CD4-positive, alpha-beta T cell treated with Interleukin-6 at 100 ng/mL for 8 hours (primary cell): ENCODE measurements around the gene PTGES3L.
A peak's percentile ranks its signal among the peaks of the same experiment; 100 is the strongest.
"Not testable (repeated sequence)": the region's sequence is repeated elsewhere in the genome, so short reads cannot be mapped to it uniquely, and the experiment has no call there.

Source experiments
- DNase-seq: peaks from one replicate; pipeline ENCODE4 v3.0.0-alpha.2; 2020; ENCODE audit warnings: mixed read lengths, low spot score

The PTGES3L gene

GRCh38 chr17:43014020-43014648 is 34.3 kb upstream of the PTGES3L start:
- no peak for DNase-seq

DNA sequence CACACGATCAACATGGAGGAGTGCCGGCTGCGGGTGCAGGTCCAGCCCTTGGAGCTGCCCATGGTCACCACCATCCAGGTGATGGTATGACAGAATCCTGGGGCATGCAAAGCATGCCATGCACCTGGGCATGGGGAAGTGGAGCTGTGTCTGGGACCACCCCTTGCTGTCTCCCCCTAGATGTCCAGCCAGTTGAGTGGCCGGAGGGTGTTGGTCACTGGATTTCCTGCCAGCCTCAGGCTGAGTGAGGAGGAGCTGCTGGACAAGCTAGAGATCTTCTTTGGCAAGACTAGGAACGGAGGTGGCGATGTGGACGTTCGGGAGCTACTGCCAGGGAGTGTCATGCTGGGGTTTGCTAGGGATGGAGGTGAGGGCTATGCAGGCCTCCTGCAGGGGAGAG is 33.4 kb upstream of the PTGES3L start:
- no peak for DNase-seq

- no peak for DNase-seq
Observed at GRCh38 chr17:43011728-43012472, 32.0 kb upstream of the PTGES3L start.

DNA sequence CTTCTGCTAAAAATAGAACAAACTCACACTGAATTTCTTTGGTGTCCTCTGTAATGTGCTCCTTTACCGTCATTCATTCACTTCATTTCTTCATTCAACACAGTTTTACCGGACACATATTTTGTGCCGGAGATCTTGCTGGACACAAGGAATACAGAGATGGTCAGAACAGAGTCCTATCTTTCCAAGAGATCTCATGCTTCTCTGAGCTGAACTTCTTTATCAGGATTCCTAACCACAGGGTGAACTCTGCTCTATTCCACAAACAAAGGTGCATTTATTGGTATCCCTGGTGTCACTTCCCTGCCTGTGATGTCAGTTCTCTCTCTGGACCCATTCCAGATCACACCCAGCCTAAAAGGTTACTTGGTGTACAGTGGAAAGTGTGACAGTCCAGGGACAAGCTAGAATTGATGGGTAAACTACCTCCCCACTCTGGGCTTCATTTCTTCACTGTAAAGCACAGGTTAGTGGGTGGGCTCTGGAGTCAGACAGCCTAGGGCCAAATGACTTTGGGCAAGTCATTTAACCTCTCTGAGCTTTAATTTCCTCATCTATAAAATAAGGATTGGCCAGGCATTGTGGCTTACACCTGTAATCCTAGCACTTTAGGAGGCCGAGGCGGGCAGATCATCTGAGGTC is 30.9 kb upstream of the PTGES3L start:
- DNase-seq: no peak

GRCh38 chr17:43006639-43007551 is 27.0 kb upstream of the PTGES3L start, which contains the start of gene IFI35:
IFI35 (plus strand) TSS chr17:43006784; CDS start chr17:43006948, 164 bp downstream.
- peak; percentile 87 for DNase-seq

DNA sequence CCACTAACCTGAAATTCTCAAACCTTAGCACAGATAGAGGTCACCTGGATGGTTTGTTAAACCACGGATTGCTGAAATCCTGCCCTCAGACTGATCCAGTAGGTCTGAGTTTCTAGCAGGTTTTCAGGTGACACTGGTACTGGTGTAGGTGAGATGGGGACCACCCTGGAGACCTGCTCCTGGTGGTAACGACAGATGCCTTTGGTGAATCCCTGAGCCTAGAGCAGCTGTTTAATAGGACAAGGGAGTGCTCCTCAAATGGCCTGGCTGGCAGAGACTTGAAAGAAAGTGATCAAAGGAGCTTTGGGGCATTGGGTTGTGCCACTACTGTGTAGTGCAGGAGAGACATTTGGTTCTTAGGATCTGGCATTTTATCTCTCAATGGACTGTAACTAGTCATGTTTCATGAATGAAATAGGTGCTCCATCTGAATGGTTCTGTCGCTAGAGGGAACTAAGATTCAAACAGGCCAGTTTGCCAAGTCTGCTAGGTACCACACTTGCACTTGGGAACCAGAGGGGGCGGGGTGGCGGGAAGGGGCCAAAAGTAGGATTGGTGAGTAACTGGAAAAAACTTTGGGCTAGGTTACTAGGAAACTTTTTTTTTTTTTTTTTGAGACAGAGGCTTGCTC is 23.8 kb upstream of the PTGES3L start:
- no peak for DNase-seq

DNA sequence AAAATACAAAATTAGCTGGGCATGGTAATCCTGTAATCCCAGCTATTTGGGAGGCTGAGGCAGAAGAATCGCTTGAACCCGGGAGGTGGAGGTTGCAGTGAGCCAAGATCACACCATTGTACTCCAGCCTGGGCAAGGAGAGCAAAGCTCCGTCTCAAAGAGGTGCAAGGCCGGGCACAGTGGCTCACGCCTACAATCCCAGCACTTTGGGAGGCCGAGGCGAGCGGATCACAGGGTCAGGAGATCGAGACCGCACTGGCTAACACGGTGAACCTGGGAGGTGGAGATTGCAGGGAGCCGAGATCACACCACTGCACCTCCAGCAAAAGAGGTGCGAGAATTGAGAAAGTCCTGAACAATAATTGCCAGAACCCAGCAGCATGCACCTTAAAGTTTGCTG is 21.0 kb upstream of the PTGES3L start:
- not testable (repeated sequence) for DNase-seq

DNA sequence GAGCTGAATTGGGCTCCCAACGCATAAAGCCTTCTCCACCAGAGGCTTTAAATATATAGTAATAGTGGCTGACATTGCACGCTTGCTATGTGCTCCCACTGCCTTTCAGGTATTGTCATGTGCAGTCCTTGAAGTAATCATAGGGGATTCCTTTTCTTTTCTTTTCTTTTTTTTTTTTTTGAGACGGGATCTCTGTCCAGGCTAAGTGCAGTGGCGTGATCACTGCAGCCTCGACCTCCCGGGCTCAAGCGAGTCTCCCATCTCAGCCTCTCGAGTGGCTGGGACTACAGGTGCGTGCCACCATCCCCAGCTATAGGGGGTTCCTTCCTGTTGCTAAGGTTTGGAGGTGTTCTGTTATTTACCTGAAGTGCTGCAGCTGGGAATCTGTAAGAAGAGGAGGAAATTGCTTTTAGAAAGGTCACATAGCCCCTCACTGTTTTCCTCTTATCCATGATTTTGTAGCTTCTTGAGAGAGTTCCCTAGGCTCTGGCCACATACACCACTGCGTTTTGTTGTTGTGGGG is 19.2 kb upstream of the PTGES3L start:
- DNase-seq: no peak

DNA sequence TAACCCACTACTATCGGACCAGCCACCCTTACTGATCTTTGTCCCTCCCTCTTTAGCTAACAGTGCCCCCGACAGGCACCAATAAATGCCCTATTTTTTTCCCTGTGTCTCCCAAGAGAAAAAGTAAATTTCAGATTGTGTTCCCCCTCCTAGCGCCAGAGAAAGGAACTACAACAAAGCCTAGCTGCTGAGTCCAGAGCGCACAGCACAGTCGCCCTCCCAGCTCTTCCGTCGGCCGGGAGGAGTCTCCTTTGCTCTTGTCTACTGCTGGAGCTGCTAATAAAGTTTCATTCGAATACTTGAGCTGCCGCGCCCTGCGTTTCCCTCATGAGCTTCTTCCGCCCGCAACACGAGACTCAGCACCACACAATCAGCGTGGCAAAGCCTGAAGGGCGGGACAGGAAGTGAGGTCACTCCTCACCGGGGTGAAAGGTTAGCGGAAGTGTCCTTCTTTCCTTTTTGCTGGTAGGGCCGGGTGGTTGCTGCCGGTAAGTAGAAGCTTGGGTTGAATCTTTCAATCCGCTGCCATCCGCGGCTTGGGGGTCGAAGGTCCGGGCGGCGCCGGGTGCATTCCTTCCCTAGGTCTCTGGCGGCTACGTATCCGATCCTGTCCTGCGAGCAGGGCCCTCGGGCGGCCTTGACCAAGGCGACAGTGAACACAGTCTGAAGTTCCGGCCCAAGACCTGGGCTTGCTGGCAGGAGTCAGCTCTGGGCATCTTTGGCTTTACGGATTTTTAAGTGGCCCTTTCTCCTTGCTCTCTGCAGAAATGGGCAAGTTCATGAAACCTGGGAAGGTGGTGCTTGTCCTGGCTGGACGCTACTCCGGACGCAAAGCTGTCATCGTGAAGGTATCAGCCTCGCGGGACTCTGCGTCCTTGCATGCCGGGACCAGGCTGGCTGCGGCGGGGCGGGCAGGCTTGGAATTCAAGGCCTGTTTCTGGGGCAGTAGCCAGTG is 18.4 kb upstream of the PTGES3L start, which contains the start of gene RPL27:
TSS of gene RPL27 (plus strand) at position 436 of the 955 bp plus-strand sequence. CDS start at position 768, 332 bp downstream.
- peak; percentile 99 for DNase-seq

DNA sequence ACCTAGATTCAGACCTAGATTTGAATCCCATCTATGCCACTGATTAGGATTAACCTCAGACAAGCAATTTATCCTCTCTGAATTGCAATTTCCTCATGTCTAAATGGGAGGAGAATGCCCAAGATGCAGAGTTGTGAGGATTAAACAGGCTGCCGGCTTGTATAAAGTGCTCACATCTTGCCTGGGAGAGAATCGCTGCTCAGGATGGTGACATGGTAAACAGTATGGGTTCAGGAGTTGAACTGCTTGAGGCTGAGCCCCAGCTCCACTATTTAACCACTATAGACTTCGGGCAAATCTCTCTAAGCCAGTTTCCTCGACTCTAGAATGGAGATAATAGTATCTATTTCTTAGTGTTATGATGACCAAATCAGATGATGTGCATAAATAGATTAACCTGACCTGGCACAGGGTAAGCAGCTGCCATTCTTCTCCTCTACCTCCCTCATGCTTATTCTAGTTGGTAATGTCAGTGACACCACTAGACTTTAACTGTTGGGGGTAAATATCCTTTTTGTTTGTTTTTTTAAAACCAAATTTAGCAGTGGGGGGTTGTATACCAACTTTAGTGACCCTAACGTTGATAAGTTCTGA is 17.6 kb upstream of the PTGES3L start:
- DNase-seq: no peak

- DNase-seq: not testable (repeated sequence)
Observed at GRCh38 chr17:42993913-42994312, 14.0 kb upstream of the PTGES3L start.

DNA sequence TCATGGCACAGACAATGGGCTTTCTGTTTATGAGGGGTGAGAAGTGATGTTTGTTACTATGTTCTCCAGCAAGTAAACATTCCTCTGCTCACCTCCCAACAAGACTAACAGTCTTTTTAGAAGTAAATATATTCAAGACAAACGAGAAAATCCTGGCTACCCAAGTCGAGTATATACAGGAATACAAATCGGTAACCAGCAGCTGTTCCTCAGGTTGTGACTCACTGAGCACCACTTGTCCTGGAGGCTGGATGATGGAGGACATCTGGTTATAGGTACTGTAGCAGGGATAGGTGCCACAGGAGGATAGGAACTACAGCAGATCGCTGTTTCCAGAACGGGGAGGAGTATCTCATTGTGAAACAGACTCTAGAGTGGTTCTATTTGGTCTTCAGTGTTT is 13.0 kb upstream of the PTGES3L start:
- DNase-seq: no peak

- no peak for DNase-seq
Observed at GRCh38 chr17:42991471-42991870, 11.6 kb upstream of the PTGES3L start.

DNA sequence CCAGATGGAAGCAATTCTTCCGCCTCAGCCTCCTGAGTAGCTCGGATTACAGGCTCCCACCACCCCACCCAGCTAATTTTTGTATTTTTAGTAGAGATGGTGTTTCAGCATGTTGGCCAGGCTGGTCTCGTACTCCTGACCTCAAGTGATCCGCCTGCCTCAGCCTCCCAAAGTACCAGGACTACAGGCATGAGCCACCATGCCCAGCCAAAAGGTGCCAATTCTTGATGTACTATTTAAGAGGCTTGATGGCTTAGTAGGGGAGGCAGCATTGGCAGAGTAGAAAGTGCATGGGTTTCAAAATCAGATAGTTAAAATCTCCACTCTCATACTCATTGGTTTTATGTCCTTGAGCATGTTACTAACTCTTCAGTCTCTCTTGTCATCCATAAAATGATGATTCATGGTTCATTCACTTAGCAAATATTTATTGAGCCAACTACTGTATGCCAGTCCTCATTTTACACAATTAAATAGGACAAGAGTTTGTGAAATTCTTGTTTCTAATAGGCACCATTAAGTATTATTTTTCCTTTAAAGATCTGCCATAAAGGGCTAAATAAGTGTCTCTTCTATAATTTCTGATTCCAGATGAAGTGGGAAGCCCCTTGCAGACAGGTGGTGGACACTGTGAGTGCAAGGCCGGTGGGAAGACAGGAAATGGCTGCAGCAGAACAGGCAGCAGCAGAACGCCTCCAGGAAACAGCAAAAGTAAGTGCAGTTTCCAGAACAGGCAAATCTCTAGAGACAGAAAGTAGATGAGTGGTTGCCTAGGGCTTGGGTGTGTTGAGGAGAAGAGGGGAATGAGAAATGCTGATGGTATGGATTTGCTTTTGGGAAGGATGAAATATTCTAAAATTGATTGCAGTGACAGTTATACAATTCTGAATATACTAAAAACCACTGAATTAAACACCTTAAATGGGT is 10.1 kb upstream of the PTGES3L start:
- no peak for DNase-seq

GRCh38 chr17:42989141-42989540 is 9.3 kb upstream of the PTGES3L start:
- no peak for DNase-seq

DNA sequence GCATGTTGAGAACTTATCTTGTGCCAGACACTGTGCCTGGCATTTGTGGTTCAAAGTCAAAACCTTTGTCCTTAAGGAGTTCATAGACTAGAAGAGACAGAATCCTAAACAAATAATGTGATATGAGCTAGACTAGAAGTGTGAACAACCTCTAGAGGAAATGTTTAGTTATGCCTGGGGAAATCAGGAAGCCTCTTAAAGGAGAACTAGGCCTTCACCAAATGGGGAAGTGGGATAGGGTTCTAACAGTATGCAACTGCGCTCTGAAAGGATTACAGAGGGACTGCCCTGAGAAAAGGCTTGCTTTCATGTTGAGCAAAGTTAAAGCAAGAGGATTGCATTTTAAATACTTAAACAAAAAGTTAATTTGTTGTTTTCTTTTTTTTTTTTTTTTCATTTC is 5.3 kb upstream of the PTGES3L start:
- DNase-seq: no peak

DNA sequence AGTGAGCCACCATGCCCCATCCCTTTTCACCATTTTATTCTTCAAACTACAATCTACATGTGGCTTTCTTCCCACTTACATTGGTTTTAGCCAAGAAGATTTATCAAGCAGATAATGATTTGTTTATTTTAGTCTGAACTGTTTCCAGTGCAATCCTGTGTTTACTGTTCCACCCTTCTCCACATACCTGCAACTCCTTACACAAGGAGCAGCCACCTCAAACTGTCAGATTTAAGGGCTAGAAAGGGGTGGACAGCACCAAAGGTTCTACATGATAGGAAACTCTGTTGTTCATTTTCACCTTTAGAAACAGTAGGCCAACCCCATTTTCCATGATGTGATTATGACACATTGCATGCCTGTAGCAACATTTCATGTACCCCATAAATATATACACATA is 2.4 kb upstream of the PTGES3L start:
- DNase-seq: no peak

DNA sequence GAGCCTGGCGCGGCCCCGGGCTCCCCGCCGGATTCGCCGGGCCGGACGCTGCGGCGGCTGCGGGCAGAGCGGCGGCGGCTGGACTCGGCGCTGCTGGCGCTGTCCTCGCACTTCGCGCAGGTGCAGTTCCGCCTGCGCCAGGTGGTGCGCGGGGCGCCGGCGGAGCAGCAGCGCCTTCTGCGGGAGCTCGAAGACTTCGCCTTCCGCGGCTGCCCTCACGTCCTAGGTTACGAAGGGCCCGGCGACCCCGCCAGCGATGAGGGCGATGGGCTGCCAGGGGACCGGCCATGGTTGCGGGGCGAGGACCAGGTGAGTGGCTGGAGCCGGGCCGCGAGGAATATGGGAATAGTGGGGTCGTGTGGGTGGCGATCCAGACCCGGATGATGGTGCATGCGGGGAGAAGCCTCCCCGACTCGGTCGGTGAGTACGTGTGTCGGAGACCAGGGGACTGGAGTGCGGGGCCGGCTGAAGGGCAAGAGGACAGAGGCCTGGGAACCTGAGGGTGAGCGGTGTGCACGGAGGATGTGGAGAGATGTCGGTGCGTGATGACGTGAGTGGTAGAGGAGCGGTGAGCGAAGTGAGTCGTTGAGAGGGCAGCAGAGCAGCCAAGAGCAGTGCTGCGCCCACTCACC is 1.0 kb upstream of the PTGES3L start:
- peak; percentile 26 for DNase-seq
